Activated CD4-positive, alpha-beta T cell treated with anti-CD3 and anti-CD28 coated beads, Interleukin-2, amount 50 U/mL, for 24 hours (primary cell): ENCODE data around the gene FRMD6.
"Not testable (repeated sequence)": the region's sequence is repeated elsewhere in the genome, so short reads cannot be mapped to it uniquely, and the experiment has no call there.

ENCODE experiments used
- DNase-seq, 2 donors: peaks; one replicate each; pipeline ENCODE4 v3.0.0-alpha.2; 2020; ENCODE audit warnings: low read depth in 1 of 2, low spot score in 1 of 2

The FRMD6 gene

GRCh38 chr14:51719955-51720354 is 68.2 kb downstream of the FRMD6 start:
- no peak for DNase-seq

GRCh38 chr14:51723990-51724389 is 72.3 kb downstream of the FRMD6 start:
- DNase-seq = no peak

- DNase-seq = no peak
Observed at GRCh38 chr14:51724650-51725049, 72.9 kb downstream of the FRMD6 start.

GRCh38 chr14:51725061-51725460 is 73.4 kb downstream of the FRMD6 start:
- no peak for DNase-seq

- DNase-seq = no peak
Observed at GRCh38 chr14:51726166-51726899, 74.6 kb downstream of the FRMD6 start.

- no peak for DNase-seq
Observed at GRCh38 chr14:51727526-51727925, 75.8 kb downstream of the FRMD6 start.

GRCh38 chr14:51730098-51730497 is 78.4 kb downstream of the FRMD6 start:
- DNase-seq = no peak

GRCh38 chr14:51730684-51731083 is 79.0 kb downstream of the FRMD6 start:
- DNase-seq = no peak

GRCh38 chr14:51732494-51733112 is 80.9 kb downstream of the FRMD6 start:
- DNase-seq = no peak

- DNase-seq = no peak
Observed at GRCh38 chr14:51733147-51733546, 81.4 kb downstream of the FRMD6 start.

GRCh38 chr14:51735851-51736250 is 84.1 kb downstream of the FRMD6 start:
- no peak for DNase-seq

GRCh38 chr14:51738754-51739153 is 87.0 kb downstream of the FRMD6 start:
- no peak for DNase-seq

- DNase-seq = no peak
Observed at GRCh38 chr14:51743588-51744000, 91.9 kb downstream of the FRMD6 start.

GRCh38 chr14:51744372-51745130 is 92.8 kb downstream of the FRMD6 start:
- no peak for DNase-seq

GRCh38 chr14:51746823-51747222 is 95.1 kb downstream of the FRMD6 start:
- not testable (repeated sequence) for DNase-seq

- DNase-seq = no peak
Observed at GRCh38 chr14:51750542-51750941, 98.8 kb downstream of the FRMD6 start.

- not testable (repeated sequence) for DNase-seq
Observed at GRCh38 chr14:51751611-51752345, 100.1 kb downstream of the FRMD6 start.

- not testable (repeated sequence) for DNase-seq
Observed at GRCh38 chr14:51757756-51758155, 106.0 kb downstream of the FRMD6 start.

- DNase-seq = no peak
Observed at GRCh38 chr14:51759950-51760349, 108.2 kb downstream of the FRMD6 start.

- DNase-seq = not testable (repeated sequence)
Observed at GRCh38 chr14:51765726-51766125, 114.0 kb downstream of the FRMD6 start.

- not testable (repeated sequence) for DNase-seq
Observed at GRCh38 chr14:51766586-51766985, 114.9 kb downstream of the FRMD6 start.
